Posterior cingulate gyrus (tissue), 11 donors: Measurements from ENCODE around the gene LIPG.
A peak's percentile ranks its signal among the peaks of the same experiment; 100 is the strongest.

Experiments
- DNase-seq, 10 donors: peaks; one replicate each; pipeline versions ENCODE4 v3.0.0 to v3.0.0-alpha.2; 2020 to 2021; ENCODE audit warnings: mixed read lengths in 3 of 10
- intact Hi-C: fragments of 100-400 bp; cut with DNase I; formaldehyde crosslinking; loops from one replicate; pipeline ENCODE4 v1.15.1; 2023

The LIPG gene

DNA sequence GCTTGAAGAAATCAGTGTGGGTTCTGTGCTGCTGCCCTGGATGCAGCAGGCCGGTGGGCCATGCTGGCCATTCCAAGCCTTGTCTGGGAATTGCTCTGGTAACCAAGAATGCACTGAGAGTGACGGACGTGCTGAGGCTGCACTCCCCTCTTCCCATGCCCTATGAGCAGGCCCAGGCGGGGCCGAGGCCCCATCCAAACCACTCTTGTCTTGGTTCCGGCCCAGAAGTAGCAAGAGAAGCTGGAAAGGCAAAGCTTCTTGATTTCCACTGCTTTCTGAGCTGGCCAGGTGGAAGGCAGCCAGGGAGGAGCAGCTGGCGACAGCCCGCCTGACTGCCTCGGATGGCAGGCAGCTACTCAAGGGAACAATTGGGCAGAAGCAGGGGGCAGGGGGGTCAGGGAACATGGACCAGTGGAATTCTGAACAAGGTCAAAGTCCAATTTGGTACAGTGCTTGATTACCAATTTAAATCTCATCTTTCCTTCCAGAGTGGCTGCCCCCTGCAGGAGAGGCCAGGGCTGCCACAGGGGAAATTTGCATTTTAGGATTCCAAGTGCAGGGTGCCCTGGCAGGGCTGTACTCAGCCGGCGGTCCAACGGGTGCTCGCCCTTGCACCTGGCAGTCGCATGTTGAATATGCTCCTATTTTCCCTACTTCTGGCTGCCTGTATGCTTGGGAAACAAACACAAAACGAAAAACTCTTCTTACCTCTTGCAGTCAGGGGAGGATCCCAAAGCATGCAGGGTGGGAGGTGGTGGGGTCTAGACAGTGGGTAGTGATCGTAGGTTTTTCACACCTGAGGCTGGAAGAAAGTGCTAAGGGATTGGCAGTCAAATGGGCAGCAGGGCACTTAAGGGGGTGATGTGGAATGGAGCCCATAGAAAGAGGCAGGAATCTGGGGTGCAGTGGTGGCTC is 67.3 kb downstream of the LIPG start:
- intact Hi-C loops = no loop called here
- peak in 8 of 10 donors; percentile 38 to 88 (median 49) for DNase-seq

GRCh38 chr18:49630246-49630699 is 68.4 kb downstream of the LIPG start:
- DNase-seq = no peak
- intact Hi-C loops = no loop called here

GRCh38 chr18:49631146-49631866 is 69.4 kb downstream of the LIPG start:
- no peak for DNase-seq
- intact Hi-C loops = no loop called here

DNA sequence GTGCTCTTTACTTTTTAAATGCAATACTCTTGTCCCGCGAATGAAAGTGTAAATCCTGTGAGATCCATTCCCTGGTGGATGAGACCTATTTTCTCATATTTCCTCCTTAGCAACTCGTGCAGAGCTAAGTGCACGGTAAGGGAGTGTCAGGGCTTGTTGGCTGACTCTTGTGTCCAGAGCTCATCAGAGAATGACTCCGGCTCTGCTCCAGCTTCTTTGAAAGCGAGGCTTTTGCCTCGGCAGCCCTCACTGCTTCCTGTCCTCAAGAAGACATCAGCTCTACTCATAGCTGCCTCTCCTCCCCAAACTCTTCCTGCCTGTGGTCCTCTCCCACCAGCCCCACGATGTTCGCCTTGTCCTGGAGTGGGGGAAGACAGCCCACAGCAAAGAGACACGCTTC is 70.7 kb downstream of the LIPG start:
- DNase-seq = no peak
- intact Hi-C loops = no loop called here

GRCh38 chr18:49638209-49638785 is 76.4 kb downstream of the LIPG start:
- intact Hi-C loops = no loop called here
- no peak for DNase-seq

- intact Hi-C loops = no loop called here
- no peak for DNase-seq
These were observed 77.2 kb downstream of the LIPG start for GRCh38 chr18:49638891-49639557.

GRCh38 chr18:49639643-49640391 is 78.0 kb downstream of the LIPG start:
- intact Hi-C loops = no loop called here
- DNase-seq = peak in 1 of 10 donors; percentile 47

- intact Hi-C loops = no loop called here
- DNase-seq = no peak
These were observed 78.9 kb downstream of the LIPG start for GRCh38 chr18:49640741-49641140.

DNA sequence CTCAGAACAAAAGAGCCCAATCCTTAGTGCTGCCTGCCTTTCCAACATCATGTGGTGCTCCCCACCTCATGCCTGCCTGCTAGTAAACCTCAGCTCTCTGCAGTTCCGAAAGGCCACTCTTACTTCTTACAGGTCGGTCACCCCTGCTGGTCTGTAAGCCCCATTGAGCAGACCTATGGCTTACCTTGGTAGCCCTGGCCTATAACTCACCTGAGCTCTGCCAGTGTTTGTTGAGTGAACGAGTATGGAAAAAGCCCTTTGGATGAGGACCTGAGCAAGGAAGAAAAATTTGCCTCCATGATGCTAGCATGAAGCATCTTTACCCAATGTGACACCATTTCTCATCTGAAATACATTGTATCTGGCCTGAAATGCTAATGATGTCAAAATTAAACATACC is 83.3 kb downstream of the LIPG start:
- intact Hi-C loops = no loop called here
- no peak for DNase-seq

GRCh38 chr18:49645841-49646351 is 84.0 kb downstream of the LIPG start:
- intact Hi-C loops = no loop called here
- DNase-seq = peak in 1 of 10 donors; percentile 54

- intact Hi-C loops = no loop called here
- DNase-seq = no peak
These were observed 85.0 kb downstream of the LIPG start for GRCh38 chr18:49646873-49647272.

- DNase-seq = peak in 1 of 10 donors; percentile 39
- intact Hi-C loops = no loop called here
These were observed 85.8 kb downstream of the LIPG start for GRCh38 chr18:49647496-49648168.

DNA sequence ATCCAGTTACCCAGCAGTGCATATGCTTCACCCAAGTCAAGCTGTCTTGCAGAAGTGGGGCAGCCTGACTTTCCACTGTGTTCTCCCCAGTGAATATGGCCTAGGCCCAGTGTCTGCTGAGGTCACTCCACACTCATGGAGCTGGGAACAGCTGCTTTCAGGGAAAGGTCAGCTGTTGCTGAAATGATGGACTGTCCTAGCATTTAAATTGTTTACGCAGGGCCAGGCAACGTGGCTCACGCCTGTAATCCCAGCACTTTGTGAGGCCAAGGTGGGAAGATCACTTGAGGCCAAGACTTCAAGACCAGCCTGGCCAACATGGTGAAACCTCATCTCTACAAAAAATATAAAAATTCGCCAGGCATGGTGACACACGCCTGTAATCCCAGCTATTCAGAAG is 86.5 kb downstream of the LIPG start:
- intact Hi-C loops = no loop called here
- no peak for DNase-seq
